H1 (cell line): ENCODE results near the gene FAM111A. TPM values are rescaled to one million over a fixed set of nuclear protein-coding genes. Genes with fewer than 3 reads are reported as not detected.

Source experiments
- YY1 ChIP-seq: IDR thresholded peaks from 2 replicates; pipeline ENCODE4 v1.6.1; 2011; ENCODE audit warnings: low read depth, mild to moderate bottlenecking, low read length
- polyA plus RNA-seq, 7 experiments: library from polyadenylated mRNA; depleted of rRNA in 3 of 7; stranded (reverse) in 5 of 7; unstranded in 2 of 7; fragments of >200 nt in 5 of 7; fragments of 200-250 nt in 2 of 7; gene quantifications; 1 replicate in 5 of 7; 2 replicates in 1 of 7; 4 replicates in 1 of 7; pipeline versions ENCODE4 v1.2.1 to v1.2.3, GENCODE V29; 2011 to 2013; ENCODE audit warnings: missing spikeins in 2 of 7, mixed read lengths in 2 of 7
- total RNA-seq: library from RNA; stranded (reverse); fragmentation: NEBNext Ultra II Directional; extraction: Animal tissue kit (Norgen Biotek cat#: 25700); gene quantifications from 2 replicates; pipeline ENCODE4 v1.2.1, GENCODE V29; 2021

Gene FAM111A
- total and polyA plus RNA-seq, 2 of the 8 experiments (the other 6 are each of a cell fraction or from before 2014, with no cell fraction given), result 10.2 to 29.9 TPM

DNA sequence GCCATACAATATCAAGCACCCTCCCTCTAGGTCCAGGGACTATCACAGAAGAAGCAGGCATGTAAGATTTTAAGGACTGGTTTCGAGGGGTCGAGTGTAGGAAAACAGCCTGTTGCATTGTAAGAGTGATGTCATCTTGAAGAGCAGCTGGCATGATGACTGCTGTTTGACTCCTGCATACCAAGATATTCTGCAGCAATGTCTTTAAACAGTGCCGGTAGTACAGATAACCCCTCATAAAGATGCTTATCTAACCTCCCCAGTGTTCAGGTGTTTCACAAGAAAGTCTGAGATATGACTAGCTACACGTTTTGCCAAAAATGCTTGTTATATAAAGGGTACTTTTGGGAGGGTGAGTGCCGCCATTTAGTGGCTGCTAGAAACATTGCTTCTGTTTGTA lies 12.0 kb downstream of the FAM111A start (continued):
- no peak for TF ChIP-seq YY1
- TF ChIP-seq, all 59 proteins: peak for 0
